ENCODE results near the gene SON.

The SON gene

GRCh38 chr21:33554982-33555344 is 12.1 kb downstream of the SON start:
- POLR2A ChIA-PET = no interaction called here
- TF ChIP-seq, protein P1, sequence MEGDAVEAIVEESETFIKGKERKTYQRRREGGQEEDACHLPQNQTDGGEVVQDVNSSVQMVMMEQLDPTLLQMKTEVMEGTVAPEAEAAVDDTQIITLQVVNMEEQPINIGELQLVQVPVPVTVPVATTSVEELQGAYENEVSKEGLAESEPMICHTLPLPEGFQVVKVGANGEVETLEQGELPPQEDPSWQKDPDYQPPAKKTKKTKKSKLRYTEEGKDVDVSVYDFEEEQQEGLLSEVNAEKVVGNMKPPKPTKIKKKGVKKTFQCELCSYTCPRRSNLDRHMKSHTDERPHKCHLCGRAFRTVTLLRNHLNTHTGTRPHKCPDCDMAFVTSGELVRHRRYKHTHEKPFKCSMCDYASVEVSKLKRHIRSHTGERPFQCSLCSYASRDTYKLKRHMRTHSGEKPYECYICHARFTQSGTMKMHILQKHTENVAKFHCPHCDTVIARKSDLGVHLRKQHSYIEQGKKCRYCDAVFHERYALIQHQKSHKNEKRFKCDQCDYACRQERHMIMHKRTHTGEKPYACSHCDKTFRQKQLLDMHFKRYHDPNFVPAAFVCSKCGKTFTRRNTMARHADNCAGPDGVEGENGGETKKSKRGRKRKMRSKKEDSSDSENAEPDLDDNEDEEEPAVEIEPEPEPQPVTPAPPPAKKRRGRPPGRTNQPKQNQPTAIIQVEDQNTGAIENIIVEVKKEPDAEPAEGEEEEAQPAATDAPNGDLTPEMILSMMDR (IDR thresholded peaks at IDR 0.05; ENCODE audit: control extremely low read depth, extremely low read depth, low read depth, missing control alignments) = no peak
- DNase-seq (ENCODE audit: extremely low spot score) = no peak
- CTCF ChIA-PET = interaction anchor here (1.7 kb wide), 1 partner anchor 10 kb away, joined by 5 read pairs; no protein-coding TSS in a partner anchor

DNA sequence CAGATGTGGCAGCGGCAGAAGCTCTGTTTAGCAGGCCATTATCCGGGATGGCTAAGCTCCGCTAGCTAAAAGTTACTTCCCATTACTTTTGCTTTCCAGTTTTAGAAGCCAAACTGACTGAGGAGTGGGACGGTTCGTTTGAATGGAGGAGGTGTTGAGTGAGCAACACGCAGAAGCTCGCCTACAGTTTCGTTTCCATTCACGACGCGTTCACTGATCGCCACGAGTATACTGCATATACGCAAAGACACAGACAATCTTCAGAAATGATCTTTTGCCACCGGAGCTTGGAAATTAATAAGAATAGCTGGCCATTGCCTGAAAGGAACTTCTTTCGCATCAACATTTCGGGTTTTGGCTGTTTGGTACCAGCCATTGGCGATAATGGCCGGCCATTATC is 14.6 kb downstream of the SON start:
- ChIA-PET CTCF (interaction anchor here (0.9 to 3.6 kb wide), 6 partner anchors 9 to 48 kb away, joined by 3 to 15 read pairs (median 4); partner anchors contain the start of genes DONSON and SON), POLR2A (interaction anchor here (0.7 to 1.1 kb wide), 3 partner anchors 10 to 15 kb away, joined by 3 to 4 read pairs (median 4); partner anchors contain the start of gene GART)

GRCh38 chr21:33558777-33559421 is 16.1 kb downstream of the SON start:
- no peak for DNase-seq (ENCODE audit: extremely low spot score)
- TF ChIP-seq, protein P1 (IDR thresholded peaks at IDR 0.05; ENCODE audit: control extremely low read depth, extremely low read depth, low read depth, missing control alignments) = no peak
- ChIA-PET POLR2A (interaction anchor here (1.0 kb wide), 1 partner anchor 30 kb away, joined by 3 read pairs; the partner anchor contains the start of gene DONSON), CTCF (interaction anchor here (3.6 kb wide), 1 partner anchor 47 kb away, joined by 15 read pairs; no protein-coding TSS in a partner anchor)

More for the DNA sequence above, 14.6 kb downstream of the SON start:
- DNase-seq (ENCODE audit: extremely low spot score) = no peak
- TF ChIP-seq, protein P1 (IDR thresholded peaks at IDR 0.05; ENCODE audit: control extremely low read depth, extremely low read depth, low read depth, missing control alignments) = no peak

DNA sequence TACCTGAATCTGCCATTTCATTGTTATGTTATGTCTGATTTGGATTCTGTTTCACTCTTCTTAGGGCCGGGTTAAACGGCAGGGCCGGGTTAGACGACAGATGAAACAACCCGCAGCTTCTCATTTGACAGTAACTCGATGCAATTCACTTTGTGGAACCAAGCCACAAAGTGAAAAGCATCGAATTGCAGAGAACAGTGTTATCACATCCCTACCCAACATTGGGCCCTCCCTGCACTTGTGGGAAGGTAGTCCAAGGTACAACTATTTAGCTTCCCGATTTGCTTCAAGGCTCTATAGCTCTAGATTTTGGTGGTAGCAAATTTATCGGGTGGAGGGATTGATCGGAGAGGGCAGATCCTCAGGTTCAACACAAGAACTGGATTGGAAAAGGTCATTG is 17.0 kb downstream of the SON start:
- TF ChIP-seq, protein P1 (IDR thresholded peaks at IDR 0.05; ENCODE audit: control extremely low read depth, extremely low read depth, low read depth, missing control alignments) = no peak
- no peak for DNase-seq (ENCODE audit: extremely low spot score)
- ChIA-PET CTCF (interaction anchor here (1.1 kb wide), 1 partner anchor 10 kb away, joined by 5 read pairs; no protein-coding TSS in a partner anchor), POLR2A (interaction anchor here (0.6 to 1.1 kb wide), 3 partner anchors 10 to 29 kb away, joined by 3 read pairs; partner anchors contain the start of gene DONSON)

DNA sequence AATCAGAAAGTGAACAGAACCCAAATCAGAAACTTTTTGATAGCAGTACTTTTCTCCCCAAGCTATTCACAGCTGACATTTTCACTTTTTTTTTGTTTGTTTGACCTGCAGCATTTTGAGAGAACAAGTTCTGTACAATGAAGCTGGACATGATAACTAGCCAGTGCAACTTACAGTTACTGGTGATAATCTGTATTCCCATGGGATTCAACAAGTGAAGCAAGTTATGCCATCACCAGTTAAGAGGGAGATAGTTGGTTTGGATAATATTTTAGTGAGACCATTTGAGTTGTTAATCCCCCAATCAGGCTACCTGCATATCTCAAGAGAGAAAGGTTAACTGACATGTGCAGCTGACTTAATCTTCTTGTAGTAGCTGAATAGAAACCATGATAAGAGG is 18.1 kb downstream of the SON start:
- TF ChIP-seq, protein P1 (IDR thresholded peaks at IDR 0.05; ENCODE audit: control extremely low read depth, extremely low read depth, low read depth, missing control alignments) = no peak
- CTCF ChIA-PET = no interaction called here
- POLR2A ChIA-PET = interaction anchor here (1.0 to 1.1 kb wide), 2 partner anchors 10 to 11 kb away, joined by 3 to 4 read pairs; no protein-coding TSS in a partner anchor
- DNase-seq (ENCODE audit: extremely low spot score) = no peak

- CTCF ChIA-PET = no interaction called here
- DNase-seq (ENCODE audit: extremely low spot score) = no peak
- POLR2A ChIA-PET = interaction anchor here (1.0 kb wide), 1 partner anchor 10 kb away, joined by 4 read pairs; no protein-coding TSS in a partner anchor
- TF ChIP-seq, protein P1 (IDR thresholded peaks at IDR 0.05; ENCODE audit: control extremely low read depth, extremely low read depth, low read depth, missing control alignments) = no peak
Observed at GRCh38 chr21:33561373-33561772, 18.5 kb downstream of the SON start.

Measured in GM10248 (cell line).